CD4-positive, alpha-beta T cell treated with Interleukin-15 for 1 hour (primary cell): ENCODE measurements around the gene GUCY2D.

Experiments
- DNase-seq: peaks from one replicate; pipeline ENCODE4 v3.0.0-alpha.2; 2020

The GUCY2D gene

DNA sequence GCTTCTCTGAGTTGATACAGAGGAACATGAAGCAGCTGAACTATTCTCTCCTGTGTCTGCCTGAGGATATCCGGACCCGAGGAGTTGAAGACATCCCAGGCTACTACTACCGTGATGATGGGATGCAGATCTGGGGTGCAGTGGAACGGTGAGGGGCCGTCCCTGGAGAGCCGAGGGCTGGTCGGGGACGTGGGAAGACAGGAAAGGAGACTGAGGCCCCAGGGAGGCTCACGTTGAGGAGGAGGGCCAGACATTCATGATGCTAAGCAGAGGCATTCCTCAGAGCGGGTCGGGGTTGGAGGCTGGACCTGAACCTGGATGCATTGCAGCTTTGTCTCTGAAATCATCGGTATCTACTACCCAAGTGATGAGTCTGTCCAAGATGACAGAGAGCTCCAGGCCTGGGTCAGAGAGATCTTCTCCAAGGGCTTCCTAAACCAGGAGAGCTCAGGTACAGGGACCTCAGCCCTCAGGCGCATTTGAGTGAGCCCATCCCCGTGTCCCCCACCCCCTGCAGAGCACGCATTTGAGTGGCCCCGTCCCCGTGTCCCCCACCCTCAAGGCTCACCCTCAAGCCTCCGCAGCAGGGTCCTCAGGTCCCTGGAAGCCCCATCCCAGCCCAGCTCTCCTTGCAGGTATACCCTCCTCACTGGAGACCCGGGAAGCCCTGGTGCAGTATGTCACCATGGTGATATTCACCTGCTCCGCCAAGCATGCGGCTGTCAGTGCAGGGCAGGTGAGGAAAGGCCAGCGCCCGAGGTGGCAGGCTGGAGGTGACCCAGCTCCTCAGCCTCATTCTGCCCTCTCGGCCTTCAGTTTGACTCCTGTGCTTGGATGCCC lies 44.7 kb downstream of the GUCY2D start:
- no peak for DNase-seq

DNA sequence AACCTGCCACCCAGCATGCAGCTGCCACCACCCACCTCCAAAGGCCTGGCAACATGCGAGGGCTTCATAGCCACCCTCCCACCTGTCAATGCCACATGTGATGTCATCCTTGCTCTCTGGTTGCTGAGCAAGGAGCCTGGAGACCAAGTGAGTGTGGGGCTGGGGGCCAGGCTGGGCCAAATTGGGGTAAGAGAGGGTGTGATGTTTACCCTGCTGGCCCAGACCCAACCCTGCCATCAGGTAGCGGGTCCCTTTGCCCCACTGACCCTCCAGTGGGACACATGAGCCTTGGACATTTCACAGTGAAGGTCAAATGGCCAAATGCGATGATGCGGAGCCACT lies 45.3 kb downstream of the GUCY2D start:
- no peak for DNase-seq

DNA sequence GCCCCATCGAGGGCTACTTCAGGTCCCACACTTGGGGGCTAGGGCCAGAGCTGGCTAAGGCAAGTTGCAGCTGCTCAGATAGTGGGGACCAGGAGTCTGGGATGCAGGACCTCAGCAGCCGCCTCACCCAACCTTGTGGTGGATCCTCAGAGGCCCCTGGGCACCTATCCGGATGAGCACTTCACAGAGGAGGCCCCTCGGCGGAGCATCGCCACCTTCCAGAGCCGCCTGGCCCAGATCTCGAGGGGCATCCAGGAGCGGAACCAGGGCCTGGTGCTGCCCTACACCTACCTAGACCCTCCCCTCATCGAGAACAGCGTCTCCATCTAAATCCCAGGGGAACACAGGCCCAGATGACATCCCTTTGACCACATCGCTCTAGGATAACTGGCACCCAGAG lies 45.8 kb downstream of the GUCY2D start:
- DNase-seq: no peak

DNA sequence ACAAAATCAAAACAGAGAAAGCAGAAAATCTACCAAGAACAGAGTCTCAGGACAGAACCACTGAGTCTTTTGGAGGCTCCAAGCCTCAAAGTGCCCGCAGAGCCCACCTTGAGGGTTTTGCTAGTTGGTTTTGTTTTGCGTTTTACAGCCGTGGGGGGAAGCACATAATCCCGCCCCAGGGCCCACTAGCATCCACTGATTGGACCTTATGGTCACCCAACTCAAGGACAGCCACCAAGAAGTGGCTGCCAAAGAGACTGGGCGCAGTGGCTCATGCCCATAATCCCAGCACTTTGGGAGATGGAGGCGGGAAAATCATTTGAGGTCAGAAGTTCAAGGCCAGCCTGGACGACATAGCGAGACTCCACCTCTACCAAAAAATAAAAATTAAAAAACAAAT lies 46.3 kb downstream of the GUCY2D start:
- no peak for DNase-seq

DNA sequence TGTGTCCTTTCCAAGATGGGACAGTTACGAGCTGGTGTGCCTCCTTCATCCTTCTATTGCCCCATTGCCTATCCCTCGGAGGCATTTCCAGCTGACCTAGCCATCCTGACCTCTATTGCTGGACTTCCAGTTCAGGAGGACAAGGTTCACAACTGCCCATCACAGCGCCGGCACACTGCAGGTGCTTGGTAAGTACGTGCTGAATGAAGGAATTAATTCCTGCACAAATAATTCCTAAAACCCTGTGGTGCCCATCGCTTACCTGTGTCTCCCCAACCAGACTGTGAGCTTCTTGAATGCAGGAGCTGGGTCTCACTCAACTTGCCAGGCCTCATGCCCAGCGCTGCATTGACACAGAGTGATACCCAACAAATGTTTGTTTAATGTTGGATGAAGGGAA lies 49.4 kb downstream of the GUCY2D start:
- DNase-seq: no peak

DNA sequence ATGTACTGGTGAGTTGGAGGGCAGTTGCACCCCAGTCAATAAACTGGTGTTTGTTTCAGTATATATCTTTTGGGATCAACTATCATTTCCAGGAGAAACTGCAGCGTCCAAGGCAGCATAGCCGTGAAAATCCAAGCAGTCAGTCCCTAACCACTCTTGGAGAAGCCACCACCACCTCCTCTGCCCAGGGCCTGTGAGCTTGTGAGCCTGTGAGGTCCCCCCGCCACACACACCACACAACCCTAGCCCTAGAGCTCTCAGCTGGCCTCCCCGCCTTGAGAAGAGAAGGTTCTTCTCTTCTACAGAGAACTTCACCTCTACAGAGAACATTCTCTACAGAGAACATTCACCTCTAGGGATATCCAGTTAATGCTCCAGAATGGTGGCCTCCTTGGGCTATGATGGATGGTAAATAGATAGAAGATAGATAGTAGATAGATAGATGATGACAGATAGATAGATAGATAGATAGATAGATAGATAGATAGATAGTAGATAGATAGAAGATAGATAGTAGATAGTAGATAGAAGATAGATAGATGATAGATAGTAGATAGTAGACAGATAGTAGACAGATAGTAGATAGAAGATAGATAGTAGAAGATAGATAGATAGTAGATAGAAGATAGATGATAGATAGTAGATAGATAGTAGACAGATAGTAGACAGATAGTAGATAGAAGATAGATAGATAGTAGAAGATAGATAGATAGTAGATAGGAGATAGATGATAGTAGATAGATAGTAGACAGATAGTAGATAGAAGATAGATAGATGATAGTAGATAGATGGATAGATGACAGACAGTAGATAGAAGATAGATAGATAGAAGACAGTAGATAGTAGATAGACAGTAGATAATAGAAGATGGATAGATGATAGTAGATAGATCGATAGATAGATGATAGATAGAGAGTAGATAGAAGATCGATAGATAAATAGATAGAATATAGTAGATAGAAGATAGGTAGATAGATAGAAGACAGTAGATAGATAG lies 50.1 kb downstream of the GUCY2D start:
- DNase-seq: no peak

DNA sequence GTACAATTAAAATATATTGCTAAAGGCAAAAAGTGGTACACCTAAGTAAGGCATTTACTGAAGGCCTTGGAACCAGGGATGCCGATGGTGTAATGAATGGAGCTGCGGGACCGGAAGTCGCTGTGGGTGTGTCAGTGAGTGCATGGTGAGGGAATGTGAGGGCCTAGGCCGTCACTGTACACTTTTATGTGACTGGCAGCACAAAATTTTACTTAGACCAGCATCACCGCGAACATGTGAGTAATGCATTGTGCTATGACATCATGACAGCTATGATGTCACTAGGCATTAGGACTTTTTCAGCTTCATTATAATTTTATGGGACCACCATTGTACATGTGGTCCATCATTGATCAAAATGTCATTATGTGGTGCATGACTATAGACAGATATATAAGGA lies 51.2 kb downstream of the GUCY2D start:
- DNase-seq: no peak

DNA sequence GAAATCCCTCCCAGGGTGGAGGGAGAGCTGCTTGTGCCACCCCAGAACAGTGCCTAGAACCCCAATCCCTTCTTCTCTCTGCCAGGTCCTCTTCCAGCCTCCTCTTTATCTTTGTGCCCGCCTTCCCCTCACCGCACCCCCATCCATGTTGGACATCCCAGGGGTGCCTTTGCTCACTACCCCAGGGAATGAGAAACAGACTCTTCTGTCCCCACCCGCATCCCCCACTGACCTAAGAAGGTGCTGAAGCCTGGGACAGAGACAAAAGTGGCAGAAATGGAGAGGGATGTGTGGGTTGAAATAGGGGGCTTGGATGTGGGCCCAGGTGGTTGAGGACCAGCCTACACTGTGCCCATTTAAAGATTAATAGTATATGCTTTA lies 53.4 kb downstream of the GUCY2D start:
- no peak for DNase-seq

DNA sequence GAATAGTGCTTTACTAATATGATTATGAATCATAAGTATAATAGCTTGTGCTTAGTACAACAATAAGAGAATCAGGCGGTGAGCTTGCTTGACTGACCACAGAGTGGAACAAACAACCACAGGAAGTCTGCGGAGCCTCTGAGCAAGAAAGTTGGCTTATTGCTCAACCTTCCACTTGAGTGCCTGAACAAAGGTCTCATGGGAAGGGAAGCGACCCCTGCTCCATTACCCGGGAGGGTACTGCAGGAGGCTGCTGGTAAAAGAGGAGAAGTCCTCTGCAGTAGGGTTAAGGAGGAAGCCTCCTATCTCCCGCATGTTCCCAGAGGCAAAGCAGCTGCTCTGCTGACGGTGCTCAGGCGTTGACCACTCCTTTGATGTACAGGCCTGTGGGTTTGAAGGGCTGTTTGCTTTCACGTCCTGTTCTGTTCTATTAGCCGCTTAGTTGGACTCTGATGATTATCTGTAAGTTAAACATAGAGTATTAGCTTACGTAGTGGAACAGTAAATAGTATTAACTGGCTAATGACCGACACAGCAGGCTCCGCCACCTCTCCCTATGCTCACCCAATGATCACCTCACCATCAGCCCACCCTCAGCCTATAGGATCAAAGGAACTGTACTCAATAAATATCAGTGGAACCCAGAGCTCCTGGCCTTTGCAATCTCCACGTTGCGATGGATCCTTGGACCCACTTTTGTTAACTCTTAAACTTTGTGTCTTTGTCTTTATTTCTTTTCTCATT lies 54.0 kb downstream of the GUCY2D start:
- DNase-seq: peak; percentile 61

DNA sequence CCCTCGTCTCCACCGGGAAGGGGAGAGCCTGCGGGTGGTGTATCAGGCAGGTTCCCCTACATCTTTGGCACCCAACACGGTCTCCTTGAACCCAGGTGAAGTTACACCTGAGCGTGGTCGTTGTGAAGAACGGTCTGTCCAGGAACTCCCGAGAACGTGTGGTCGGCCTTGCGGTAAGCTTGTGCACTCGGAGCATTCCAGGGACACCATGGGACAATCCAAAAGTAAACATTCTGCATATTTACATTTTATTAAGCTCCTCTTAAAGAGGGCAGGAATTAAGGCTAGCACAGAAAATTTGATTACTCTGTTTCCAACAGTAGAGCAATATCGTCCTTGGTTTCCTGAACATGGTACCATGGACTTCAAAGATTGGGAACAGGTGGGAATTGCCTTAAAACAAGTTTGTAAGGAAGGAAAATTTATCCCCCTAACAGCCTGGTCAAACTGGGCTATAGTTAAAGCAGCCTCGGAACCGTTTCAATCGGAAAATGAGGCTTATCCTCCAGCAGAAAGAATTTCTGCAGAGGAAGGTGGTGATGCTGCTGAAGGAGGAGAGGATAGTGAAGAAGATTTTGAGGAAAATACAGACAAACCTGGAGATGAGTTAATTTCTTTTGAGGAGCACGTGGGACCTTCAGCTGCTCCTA lies 54.7 kb downstream of the GUCY2D start:
- no peak for DNase-seq

DNA sequence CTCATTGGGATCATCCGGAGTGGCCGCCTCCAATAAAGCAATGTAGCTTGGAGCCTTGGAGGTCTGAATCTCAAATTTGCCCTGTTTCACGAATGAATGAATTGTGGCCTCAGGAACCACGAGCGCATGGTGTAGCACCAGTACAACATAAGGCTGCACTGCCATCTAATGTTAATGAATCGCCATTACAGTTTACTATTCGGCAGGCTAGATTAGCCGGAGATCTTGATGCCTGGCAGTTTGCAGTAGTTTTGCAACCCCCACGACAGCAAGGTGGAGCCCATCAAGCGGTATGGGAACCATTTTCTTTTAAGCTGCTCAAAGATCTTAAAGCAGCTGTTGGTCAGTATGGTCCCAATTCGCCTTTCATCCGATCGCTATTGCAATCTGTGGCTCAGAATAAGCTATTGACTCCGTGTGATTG lies 55.3 kb downstream of the GUCY2D start:
- peak; percentile 65 for DNase-seq

DNA sequence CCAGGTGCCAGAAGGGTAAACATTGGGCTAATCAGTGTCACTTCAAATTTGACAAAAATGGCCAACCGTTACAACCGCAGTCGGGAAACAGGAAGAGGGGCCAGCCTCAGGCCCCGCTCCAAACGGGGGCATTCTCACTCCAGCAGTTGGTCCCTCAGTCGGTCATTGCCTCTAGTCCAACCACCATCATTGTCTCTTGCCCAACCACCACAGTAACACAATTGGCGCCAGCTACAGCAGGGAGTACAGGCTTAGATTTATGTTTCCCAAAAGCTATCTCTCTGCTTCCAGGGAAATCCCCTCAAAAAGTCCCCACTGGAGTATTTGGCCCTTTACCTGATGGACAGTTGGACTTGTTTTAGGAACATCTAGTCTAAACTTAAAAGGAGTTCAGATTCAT lies 56.7 kb downstream of the GUCY2D start:
- DNase-seq: no peak

DNA sequence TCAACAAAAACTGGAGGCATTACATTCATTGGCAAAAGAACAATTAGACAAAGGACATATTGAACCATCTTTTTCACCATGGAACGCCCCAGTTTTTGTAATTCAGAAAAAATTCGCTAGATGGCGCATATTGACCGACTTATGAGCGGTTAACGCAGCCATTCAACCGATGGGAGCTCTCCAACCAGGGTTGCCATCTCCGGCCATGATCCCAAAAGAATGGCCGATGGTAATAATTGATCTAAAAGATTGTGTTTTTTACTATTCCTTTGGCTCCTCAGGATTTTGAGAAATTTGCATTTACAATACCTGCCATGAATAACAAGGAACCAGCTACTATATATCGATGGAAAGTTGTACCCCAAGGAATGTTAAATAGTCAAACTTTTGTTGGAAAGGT lies 57.9 kb downstream of the GUCY2D start:
- peak; percentile 64 for DNase-seq

DNA sequence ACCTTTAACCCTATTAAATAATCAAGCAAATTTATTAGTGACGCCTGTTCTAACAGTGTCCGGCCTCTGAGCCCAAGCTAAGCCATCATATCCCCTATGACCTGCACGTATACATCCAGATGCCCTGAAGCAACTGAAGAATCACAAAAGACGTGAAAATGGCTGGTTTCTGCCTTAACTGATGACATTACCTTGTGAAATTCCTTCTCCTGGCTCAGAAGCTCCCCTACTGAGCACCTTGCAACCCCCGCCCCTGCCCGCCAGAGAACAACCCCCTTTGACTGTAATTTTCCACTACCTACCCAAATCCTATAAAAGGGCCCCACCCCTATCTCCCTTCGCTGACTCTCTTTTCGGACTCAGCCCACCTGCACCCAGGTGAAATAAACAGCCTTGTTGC lies 59.4 kb downstream of the GUCY2D start:
- peak; percentile 6 for DNase-seq

DNA sequence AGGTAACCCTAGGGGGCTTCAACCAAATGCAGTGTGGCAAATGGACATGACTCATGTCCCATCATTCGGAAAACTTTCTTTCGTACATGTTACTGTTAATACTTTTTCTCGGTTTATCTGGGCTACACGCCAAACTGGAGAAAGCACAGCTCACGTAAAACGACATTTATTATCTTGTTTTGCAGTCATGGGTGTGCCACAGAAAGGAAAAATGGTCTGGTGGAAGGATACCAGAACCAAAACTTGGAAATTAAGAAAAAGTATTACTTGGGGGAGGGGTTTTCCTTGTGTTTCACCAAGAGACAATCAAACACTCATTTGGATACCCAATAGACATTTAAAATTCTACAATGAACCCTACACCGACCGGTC lies 60.0 kb downstream of the GUCY2D start:
- DNase-seq: peak; percentile 4

DNA sequence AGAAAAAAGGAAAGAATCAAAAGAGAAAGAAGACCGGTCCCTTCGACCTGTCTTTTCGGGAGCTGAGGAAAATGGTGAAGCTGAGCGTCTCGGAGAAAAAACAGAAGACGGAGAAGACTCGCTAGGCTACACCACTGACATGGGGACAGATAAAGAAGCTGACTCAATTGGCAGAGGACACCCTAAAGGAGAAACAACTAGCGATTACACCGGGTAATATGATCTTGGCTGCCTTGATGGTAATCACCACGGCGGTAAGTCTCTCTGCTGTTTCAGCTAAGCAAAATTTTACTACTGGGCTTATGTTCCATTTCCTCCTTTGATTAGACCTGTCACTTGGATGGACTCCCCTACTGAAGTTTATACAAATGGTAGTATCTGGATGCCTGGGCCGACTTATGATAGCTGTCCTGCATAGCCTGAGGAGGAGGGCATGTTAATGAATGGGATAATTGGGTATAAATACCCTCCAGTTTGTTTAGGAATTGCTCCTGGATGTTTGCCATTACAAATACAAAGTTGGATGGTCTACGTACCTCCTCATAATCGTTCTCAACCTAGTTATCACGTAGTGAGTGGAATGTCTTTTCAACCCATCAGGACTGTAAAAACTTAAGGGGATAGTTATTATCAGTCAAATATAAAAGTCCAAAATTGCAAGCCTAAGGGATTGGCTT lies 60.5 kb downstream of the GUCY2D start:
- DNase-seq: no peak

DNA sequence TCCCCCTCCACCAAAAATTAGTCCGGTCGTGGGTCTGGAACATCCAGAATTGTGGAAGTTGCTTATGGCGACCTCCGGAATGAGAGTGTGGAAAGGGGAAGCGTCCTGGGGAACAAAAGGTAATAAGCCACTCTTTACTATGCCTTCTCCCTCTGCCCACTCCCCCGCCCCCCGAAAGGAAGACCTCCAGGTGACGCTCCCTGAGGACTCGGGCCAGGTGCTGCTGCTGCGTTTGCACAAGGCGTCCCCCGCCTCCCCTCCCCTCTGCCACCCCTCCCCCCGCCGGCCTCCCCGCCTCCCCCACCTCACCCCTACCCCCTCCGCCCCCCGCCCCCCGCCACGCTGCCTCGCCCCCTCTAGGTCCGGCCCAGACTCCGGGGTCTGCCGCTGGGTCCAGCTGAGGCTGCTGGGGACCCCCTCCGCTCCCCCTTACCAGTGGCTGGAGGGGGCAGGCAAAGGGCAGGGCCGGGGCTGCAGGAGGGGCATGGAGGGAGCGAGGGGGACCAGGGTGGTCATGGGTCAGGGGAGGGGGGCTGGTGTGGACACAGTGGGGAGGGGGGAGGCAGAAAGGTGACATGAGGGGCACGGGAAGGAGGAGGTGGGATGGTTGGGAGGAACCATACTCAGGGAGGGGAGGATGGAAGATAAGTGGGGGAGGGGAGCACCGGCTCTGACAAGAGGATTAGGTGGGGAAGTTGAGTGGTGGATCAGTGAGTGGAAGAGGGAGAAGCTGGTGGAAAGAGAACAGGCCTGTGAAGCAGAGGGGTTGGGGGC lies 61.5 kb downstream of the GUCY2D start:
- DNase-seq: no peak

DNA sequence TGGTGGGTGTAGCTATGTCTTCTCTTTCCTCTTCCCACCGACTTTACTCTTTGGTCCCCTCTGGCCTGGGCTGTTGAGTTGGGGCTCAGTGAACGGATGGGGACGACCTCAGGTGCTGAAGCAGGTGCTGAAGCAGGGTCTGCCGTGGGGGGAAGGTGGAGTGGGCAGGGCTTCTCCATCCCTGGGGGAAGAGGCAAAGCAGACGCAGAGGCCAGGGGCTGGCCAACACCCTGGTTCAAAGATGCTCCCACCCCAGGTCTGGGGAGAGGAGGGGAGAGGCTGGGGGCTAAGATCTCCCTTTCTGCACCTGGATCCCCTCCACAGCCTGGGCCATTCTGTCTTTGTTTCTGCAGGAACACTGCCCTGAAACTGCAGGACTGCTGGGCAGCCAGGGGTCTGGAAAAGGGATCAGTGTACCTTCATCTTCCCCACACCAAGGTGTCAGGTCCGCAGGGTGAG lies 62.2 kb downstream of the GUCY2D start:
- peak; percentile 15 for DNase-seq

DNA sequence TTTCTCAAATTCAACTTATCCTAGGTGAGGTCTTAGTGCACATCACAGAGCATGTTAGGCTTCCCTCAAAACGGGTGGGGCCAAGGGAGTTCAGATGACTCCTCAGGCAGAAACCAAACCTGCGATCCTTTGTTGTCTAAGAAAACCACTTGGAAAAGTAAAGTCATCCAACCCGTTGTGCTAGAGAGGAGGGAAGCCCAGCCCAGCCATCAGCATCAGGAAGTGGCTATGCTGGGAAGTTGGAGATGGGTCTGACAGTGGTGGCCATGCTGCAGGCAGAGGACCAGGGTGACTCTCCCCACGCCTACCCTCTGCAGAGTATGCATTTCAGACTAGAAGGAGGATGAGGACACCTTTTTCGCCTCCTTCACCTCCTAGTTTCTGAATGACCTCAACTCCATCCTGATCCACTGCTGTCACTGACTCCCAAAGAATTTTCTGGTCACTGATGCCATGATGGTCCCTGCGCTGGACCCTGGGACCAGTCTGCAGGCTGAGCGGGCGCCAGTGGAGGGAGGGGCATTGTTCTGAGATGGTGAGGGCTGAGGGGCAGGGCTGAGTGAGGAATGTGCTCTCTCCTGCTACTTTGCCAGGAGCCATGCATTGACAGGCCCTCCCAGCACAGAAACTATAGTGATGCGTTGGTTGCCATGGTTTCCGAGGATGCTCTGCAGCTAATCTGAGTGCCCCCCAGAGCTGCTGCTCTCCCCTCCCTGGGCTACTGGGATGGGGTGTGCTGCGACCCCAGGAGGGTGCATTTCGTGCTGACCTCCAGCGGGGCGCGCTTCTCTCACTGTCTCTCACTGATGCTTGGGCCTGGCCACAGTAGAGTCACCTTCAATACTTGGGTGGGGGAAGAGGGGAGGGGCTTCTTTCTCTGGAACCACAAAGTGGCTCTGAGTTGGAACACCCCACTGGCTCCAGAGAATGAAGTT lies 64.7 kb downstream of the GUCY2D start:
- DNase-seq: no peak

DNA sequence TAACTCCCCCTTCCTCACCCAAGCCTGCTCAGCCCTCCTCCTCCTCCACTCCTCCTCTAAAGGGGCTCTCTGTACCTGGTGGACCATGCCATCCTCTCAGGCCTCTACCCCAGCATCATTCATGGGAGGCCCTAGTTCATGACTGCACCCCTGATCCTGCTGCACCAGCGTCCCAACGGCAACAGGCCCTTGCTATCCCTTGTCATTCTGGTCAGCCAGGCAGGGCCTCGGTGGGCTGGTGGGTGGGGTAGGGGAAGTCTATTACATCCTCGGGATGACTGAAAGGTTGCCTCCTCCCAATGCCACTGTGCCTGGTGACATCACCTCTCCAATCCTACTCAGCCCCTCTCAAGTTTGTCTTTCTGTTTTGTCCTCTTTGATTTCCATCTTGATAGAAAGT lies 65.4 kb downstream of the GUCY2D start:
- DNase-seq: no peak
